GM18909 (cell line): ENCODE data around the gene RAPGEF3.

Experiments
- ATAC-seq: cut with Tn5 transposase; IDR thresholded peaks from one replicate; pipeline ENCODE4 v1.9.1; 2021; ENCODE audit warnings: mild to moderate bottlenecking; ENCODE audit not compliant: unreplicated experiment, poor library complexity

Gene RAPGEF3, protein sequence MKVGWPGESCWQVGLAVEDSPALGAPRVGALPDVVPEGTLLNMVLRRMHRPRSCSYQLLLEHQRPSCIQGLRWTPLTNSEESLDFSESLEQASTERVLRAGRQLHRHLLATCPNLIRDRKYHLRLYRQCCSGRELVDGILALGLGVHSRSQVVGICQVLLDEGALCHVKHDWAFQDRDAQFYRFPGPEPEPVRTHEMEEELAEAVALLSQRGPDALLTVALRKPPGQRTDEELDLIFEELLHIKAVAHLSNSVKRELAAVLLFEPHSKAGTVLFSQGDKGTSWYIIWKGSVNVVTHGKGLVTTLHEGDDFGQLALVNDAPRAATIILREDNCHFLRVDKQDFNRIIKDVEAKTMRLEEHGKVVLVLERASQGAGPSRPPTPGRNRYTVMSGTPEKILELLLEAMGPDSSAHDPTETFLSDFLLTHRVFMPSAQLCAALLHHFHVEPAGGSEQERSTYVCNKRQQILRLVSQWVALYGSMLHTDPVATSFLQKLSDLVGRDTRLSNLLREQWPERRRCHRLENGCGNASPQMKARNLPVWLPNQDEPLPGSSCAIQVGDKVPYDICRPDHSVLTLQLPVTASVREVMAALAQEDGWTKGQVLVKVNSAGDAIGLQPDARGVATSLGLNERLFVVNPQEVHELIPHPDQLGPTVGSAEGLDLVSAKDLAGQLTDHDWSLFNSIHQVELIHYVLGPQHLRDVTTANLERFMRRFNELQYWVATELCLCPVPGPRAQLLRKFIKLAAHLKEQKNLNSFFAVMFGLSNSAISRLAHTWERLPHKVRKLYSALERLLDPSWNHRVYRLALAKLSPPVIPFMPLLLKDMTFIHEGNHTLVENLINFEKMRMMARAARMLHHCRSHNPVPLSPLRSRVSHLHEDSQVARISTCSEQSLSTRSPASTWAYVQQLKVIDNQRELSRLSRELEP

DNA sequence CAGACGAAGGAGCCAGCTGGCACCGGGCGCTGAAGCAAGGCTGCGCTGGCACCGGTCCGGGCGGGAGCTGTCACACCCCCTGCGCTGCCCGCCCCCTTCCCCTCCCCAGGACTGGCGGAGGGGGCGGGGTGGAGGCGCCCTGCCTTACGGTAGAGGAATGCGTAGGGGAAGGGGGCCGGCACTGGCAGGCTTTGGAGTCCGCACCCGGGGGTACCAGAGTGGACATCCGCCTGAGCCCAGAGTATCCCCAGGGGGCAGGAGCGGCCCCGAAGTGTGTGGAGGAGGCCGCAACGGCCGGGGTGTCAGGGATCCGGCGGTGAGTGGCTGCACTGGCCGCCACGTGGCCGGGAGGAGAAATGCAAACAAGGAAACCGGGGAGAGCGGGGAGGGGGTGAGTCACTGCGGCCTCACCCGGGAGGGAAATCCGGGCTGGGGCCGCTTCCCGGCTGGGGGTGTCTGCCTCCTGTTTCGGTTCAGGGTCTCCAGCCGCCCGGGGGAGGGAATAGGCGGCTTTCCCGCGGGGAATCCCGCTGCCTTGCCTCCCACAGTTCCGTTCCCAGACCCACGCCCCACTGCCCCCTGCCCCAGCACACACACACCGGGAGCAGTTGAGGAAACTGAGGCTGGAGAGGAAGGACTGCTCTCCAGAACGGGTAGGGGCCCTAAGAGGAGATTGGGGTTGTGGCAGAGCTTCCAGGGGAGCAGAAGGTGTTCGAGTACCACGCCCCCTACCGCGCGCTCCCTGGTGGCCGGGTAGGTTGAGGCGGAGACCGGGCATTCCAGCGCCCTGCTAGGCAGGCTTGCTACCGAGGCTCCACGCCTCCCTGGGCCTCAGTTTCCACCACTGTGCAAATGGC, at the start of gene RAPGEF3:
Gene RAPGEF3, minus strand, starts transcription at position 47 of the 857 bp plus-strand sequence. CDS start 324 bp downstream, outside the sequence.
- peak; percentile 61 for ATAC-seq

DNA sequence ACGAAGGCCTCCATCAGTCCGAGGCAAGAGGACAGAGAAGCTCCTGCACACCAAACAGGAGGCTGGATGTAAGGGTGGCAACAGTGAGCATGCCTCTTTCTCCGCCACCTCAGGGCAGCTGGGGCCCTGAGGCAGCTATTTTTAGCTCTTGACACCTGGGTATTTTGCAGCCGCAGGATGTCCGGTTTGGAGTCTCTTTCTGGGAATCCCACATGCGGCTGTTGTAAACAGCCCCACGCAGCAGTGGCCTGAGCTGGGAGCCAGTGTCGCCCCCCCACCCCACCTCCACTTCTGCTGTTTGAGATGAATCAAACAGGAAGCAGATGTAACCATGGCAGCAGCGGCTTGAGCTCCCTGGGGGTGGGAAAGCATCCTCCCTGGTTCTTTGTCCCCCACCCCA, 49.4 kb upstream of the RAPGEF3 start:
- peak; percentile 41 for ATAC-seq

DNA sequence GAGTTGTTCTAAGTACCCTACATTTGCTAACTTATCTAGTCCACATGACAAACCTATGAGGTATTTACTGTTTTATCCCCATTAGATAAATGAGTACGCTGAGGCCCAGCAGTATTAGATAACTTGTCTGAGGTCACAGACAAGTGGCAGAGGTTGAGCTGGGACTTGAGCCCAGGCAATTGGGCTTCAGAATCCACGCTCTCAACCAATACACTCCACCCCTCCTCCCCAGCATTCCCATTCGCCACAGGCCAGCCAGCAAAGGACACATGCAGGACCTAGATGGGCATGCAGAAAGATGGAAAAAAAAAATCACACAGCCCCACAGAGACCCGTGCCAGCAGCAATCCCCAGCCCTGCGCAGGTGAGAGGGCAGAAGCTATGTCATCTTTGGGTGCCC, 48.7 kb upstream of the RAPGEF3 start:
- ATAC-seq: no peak

DNA sequence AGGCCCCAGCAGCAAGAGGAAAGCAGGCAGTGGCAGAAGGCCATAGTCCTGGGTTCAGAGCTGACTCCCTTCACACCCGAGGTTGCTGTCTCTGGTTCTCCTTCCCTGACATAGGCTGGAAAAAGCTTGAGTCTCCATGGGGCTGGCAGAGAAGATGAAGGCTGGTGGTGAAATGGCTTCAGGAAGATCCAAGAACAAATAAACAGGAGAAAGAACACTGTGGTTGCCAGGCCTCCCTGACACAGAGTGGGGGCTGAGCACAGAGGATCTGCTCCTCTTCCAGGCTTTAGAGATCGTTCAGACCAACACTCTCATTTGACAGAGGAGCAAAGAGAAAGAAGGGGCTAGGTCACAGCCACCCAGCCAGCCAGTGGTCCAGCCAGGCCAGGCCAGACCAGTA, 46.7 kb upstream of the RAPGEF3 start:
- no peak for ATAC-seq

DNA sequence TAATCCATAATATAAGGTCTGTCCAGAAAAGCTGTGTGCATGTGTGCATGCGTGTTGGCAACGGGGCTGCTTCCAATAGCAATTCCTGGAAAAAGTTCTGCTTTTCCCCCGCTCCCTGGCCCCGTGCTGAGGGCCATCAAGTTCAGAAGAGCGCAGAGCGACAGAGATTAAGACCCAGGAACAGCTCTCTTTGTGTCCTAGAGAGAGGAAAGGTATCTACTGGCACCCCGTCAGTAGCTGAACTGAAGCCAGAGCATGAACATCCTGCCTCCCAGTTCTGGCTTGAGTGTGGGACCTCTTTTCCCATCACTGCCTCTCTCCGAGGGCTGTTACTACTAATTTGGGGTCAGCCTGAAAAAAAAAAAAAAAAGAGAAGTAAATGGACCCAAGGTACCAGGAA, 45.5 kb upstream of the RAPGEF3 start:
- ATAC-seq: no peak

DNA sequence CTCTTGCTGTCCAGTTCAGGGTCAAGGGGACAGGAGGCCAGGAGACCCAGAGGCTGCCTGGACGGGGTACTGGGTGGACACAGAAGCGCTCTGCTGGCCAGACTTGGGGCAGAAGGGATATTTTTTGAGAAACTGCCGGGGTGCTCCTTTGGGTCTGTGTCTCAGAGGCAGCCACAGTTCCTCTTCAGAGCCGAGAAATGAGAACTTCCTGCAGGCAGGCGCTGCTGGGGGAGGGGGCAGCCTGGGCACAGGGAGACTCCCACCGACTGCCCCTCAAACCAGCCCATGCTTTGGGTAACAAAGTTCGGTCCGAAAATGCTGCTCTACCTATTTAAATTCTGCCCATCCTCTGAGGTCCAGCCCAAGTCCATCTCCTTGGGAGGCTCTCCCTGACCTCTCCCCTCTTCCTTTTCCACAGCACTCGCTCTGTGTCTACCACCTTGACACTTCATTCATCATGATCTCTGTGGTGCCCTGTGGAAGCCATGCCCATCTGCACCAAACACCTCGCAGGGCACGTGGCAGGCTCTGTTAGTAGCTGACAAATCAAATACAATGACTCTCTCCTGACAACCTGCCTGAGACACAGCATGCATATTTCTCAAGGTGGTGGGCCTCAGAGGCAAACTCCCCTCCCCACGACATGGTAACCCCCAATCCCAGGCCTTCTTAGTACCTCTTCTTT, 44.7 kb upstream of the RAPGEF3 start:
- no peak for ATAC-seq

DNA sequence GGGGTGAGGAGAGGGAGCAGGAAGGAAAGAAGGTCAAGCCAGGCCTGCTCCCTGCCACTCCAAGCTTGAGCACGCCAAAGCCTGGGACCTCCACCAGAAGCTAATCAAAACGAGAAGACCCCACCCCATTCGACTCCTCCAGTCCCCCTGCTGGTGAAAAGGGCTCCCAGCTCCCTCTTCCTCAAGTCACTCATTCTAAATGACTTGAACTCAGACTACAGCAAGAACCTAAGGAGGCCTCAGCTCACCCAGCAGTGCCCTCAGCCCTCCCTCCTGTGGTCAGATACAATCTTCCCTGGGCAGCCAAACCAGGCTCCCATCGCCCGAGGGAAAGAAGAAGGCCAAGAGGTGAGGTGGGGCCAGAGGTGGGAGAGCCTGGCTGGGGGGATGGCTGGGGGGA, 43.6 kb upstream of the RAPGEF3 start:
- ATAC-seq: no peak

DNA sequence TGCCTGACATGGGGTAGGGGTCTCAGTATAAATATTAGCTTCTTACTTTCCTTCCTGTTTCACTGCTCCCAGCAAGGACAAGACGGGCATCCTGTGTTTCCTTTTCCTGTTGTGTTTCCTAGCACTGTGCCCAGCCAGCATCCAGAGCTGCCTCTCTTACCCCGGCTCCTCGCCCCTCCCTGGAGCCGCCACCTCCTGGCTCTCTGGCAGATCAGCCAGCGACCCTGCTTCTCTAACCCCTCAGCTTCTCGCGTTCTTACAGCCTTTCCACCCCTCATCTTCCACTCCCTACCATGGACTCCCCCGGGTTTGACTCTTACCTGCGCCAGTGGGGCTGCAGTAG, 43.2 kb upstream of the RAPGEF3 start:
- no peak for ATAC-seq

DNA sequence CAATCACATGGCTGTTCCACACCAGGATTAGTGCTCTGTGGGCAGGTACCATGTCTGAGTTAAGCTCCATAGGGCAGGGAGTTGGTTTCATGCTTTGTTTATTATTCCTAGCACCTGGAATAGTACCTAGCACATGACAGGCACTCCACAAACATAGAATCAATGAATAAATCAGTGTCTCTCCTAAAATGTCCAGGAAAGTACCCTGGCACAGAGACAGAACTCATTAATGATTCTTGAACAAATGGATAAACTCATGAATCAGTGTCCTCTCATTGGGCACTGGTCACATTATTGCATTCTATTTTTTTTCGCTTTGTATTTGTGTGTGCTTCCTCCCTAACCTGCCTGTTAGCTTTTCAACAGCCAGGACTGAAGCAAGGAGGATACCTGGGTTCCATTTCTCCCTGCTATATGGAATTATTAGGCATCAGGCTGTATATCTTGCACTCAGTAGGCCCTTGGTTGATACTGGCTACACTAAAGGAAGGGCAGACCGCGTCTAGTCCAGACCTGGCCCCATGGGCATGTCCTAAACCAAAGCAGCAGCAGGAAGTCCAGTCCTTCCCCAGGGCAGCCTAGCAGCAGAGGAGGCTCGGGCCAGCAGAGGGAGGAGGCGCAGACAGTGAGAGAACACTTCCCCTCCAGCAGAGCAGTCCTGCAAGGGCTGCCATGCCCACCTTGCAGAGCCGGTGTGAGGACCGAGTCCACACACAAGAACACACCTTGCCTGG, 42.7 kb upstream of the RAPGEF3 start:
- ATAC-seq: no peak

DNA sequence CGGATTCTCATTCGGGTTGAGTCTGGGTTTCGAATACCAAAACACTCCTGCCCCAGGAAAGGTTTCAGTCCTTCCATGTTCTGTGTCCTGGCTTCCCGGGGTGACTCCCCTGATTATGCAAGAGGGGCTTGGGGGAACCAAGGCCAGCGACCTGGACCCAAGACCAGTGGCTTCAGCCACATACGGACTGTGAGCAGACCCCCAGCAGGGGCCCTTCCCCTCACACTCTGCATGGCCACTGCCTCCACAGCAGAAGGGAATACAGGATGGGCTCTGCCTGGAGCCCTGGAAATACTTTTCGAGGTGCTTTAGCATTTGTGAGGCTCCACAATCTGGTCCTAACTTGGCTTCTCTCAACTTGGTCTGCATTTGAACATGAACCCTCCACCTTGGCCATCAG, 41.9 kb upstream of the RAPGEF3 start:
- ATAC-seq: no peak

DNA sequence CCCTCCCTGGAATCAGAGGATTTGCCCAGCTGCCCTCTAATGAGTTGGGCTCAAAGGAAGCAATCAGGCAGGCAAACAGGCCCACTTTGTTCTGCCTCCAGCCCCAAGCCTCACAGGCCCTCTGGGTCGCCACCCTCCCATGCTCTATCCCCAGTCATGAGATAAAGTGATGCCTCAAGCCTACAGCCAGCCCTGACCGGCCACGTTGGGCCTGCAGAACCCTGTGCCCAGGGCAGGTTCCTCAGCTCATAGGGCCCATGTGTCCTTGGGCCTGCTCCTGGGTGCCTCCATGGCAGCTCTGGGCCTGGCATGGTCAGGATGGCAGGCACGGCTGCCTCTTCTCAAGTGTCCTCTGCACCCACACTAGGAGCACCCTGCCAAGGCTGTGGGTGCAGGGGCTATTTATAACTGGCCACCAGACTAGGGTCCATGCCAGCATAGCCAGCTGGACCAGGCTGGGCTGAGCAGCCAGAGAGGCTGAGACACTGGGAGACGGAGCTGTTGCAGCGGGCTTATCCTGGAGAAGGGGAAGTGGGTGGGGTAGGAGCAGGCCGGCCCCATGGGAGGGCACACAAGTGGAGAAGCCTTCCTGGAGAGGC, 40.8 kb upstream of the RAPGEF3 start:
- ATAC-seq: no peak

DNA sequence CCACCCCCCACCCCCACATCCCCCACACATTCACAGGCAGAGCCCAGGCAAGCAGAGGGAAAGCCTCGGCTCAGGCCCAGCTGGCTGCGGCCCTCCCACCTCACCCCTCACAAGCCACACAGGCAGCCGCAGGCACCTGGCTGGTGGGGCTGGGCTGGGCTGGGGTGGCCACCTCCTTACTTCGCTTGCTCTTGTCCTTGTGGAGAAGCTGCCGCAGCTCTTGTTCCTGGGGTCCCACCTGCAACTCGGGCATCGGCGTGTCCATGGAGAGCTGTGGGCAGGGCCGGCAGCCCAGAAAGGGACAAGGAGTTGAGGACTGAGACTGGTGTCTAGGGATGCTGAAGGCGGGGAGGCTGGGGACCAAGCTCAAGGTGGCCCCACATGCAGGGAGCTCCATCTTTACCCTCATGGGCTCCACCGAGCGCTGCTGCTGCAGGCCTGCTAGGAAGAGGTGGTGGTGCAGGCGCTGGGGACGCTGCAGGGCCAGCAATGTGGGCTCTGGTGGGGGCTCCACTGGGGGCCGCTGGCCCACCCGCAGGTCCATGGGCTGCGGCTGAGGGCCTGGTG, 39.8 kb upstream of the RAPGEF3 start:
- no peak for ATAC-seq

DNA sequence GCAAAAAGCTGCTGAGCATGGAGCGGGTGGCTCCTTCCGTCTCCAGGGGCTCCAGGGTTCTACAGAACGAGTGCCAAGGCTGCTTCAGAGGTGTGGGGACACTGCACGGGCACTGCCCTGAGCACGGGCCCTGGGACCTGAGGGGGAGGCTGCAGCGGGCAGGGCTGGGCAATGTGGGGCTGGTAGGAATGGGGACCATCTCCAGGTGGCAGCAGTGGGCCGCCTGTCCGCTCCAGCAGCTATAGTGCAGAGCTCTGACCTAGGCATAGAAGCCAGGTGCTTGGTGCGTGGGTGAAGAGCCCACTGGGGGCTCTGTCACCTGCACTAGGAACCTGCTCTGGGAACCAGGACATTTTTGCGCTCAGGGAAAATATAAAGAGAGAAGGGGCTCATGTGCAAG, 38.8 kb upstream of the RAPGEF3 start:
- ATAC-seq: peak; percentile 66

DNA sequence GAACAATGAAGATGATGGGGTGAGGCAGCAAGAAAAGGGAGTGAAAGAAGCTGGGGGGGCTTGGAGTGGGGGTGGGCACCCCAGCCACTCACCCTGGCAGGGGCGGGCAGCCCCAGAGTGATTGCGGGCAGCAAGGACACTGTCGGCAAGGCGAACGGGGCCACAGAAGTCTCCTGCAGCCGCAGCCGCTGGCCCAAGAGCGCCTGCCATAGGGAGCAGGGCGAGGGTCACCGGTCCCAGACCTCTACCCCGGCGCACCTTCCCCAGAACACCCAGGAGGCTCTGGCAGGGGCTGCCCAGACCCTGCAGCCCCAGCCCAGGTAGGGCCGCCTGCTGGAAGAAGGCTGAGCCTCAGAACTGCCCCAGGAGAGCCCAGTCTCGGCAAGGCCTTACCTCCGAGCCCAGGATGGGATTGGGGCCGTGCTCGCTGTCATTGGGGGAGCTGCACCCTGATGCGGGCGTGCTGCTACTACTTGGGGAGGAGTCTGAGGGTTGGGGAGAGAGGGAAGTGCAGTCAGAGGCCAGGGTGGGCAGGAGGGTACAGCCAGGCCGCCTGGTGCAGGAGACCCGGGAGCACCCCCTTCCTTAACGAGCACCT, 37.2 kb upstream of the RAPGEF3 start:
- ATAC-seq: no peak

DNA sequence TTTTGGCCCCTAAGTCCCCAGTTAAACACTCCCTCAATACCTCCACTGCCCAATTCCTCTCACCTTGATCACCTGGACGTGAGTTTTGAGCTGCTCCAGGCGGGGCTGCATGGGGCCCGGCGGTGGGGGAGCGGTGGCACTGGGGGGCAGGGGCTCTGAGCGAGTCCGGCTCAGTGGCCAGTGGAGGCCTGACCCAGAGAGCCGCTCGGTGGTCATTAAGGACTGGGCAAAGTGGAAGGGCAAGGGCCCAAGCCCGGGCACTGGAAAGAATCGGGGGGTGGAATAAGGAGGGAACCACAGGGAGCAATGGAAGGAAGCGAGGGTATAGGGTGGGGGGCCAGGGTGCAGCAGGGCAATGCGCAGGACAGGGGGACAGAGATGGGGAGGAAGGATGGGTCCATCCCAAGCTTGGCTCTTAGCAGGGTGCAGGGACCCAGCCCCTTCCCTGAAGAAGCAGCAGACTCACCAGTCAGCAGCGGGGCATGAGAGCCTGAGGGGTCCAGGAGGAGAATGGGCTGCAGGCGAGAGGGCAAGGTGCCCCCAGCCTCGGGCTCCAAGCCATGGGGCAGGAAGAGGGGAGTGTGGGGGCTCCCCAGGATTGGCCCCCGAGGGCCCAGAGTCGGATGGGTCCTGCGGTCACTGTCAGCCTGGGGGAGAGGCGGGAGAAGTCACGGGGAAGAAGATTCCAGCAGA, 36.6 kb upstream of the RAPGEF3 start:
- ATAC-seq: no peak

DNA sequence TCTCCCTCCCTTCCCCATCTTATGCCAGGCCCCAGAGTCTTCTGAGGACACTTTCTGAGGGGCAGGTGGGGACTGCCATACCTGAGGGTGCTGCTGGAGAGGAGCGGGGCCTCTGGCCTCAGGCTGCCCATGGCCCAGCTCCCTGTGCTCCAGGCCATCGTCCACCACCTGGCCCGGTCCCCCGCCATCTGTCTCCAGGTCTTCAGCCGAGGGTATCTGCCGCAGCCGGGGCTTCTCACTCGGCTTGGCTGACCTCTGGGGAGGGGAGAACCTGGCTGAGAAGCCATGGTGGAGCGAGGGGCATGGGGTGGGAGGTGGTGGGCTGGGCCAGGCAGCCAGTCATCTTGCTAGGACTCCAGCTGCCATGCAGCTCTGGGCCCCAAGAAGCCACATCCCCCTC, 36.0 kb upstream of the RAPGEF3 start:
- ATAC-seq: no peak

DNA sequence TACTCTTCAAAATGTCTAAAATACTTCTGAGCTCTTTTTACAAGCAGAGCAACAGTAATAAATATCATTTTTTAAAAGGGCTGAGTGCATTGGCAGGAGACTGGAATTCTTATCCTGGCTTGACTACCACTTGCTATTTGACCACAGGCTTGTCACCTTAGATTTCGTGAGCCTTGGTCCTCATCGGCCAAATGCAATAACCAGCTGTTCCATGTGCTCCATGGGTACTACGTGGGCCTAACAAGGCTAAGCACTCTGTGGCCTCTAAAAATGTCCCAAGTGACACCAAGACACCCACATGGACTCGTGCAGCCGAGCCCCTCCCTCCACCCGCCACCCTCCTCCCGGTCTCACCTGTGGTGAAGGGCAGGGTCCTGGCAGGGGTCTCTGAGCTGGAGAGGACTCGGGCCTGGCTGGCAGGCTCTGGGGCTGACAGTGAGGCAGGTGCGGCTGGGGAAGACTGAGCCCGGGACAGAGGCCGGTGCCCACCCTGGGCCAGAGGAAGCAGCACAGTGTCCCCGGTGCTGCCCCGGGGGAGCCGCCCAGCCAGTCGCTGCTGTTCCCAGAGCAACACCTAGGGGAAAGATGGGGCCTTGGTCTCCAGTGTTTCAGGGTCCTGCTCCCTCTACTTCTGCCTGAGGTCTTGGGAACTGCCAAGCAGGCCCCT, 34.5 kb upstream of the RAPGEF3 start:
- no peak for ATAC-seq
